Measurements from ENCODE around the gene CLTC.

- TF ChIP-seq BHLHE40 (IDR thresholded peaks at IDR 0.05; ENCODE audit: borderline replicate concordance), result no peak
- TF ChIP-seq FOXM1 (IDR thresholded peaks at IDR 0.05; ENCODE audit: borderline replicate concordance), result no peak
- no peak for TF ChIP-seq SUZ12 (IDR thresholded peaks at IDR 0.05)
Measured at GRCh38 chr17:59693582-59693981, 73.9 kb downstream of the CLTC start.
